Karpas-422 (cell line): Measurements from ENCODE around the gene MYO5C. TPM values are rescaled to one million over a fixed set of nuclear protein-coding genes. Genes with fewer than 3 reads are reported as not detected.
A peak's percentile ranks its signal among the peaks of the same experiment; 100 is the strongest.
"Not testable (repeated sequence)": the region's sequence is repeated elsewhere in the genome, so short reads cannot be mapped to it uniquely, and the experiment has no call there.

Source experiments
- DNase-seq: peaks from one replicate; pipeline ENCODE4 v3.0.0-alpha.2; 2015
- H2AFZ ChIP-seq: fragments of 200-600 bp; sonication (generic); 2 replicates; pipeline ENCODE4 v1.6.1; 2014; ENCODE audit warnings: antibody characterized with exemption, low read length, mixed read lengths
- H3K27ac ChIP-seq: fragments of 200-600 bp; sonication (generic); 2 replicates; pipeline ENCODE4 v1.5.1; 2014; ENCODE audit warnings: mild to moderate bottlenecking, low read length, moderate library complexity
- H3K27me3 ChIP-seq: fragments of 200-600 bp; sonication (generic); 2 replicates; pipeline ENCODE4 v1.6.1; 2014; ENCODE audit warnings: low read length, mixed read lengths
- H3K36me3 ChIP-seq: fragments of 200-600 bp; sonication (generic); 2 replicates; pipeline ENCODE4 v1.6.1; 2014; ENCODE audit warnings: low read length, mixed read lengths; ENCODE audit not compliant: insufficient read depth
- H3K4me1 ChIP-seq: fragments of 200-600 bp; sonication (generic); 2 replicates; pipeline ENCODE4 v1.6.1; 2014; ENCODE audit warnings: mild to moderate bottlenecking, low read length, mixed read lengths
- H3K4me2 ChIP-seq: fragments of 200-600 bp; sonication (generic); 2 replicates; pipeline ENCODE4 v1.6.1; 2014; ENCODE audit warnings: low read length, low read depth, mild to moderate bottlenecking; ENCODE audit not compliant: poor library complexity, severe bottlenecking
- H3K4me3 ChIP-seq: fragments of 200-600 bp; sonication (generic); 2 replicates; pipeline ENCODE4 v1.5.1; 2014; ENCODE audit warnings: mild to moderate bottlenecking, antibody characterized with exemption, low read length, mixed read lengths
- H3K79me2 ChIP-seq: fragments of 200-600 bp; sonication (generic); 2 replicates; pipeline ENCODE4 v1.6.1; 2014; ENCODE audit warnings: mild to moderate bottlenecking, low read length, mixed read lengths
- H3K9ac ChIP-seq: fragments of 200-600 bp; sonication (generic); 2 replicates; pipeline ENCODE4 v1.6.0; 2014; ENCODE audit warnings: low read length
- H3K9me2 ChIP-seq: fragments of 200-600 bp; sonication (generic), shearing (Covaris generic); replicated peaks from 2 replicates; pipeline ENCODE4 v1.6.0; 2014; ENCODE audit warnings: mild to moderate bottlenecking, low read length, moderate library complexity; ENCODE audit not compliant: insufficient read depth
- H3K9me3 ChIP-seq: fragments of 300-700, 200-600 bp; sonication (generic); 2 replicates; pipeline ENCODE4 v1.6.1; 2014; ENCODE audit warnings: low read length, mixed read lengths
- H4K20me1 ChIP-seq: fragments of 200-600 bp; sonication (generic); 2 replicates; pipeline ENCODE4 v1.6.1; 2014; ENCODE audit warnings: mild to moderate bottlenecking, antibody characterized with exemption, low read length, low read depth; ENCODE audit not compliant: insufficient read depth
- total RNA-seq: library from RNA; depleted of rRNA; stranded (reverse); fragments of >200 nt; shearing (Covaris generic); gene quantifications from 2 replicates; pipeline ENCODE4 v1.2.3, GENCODE V29; 2014; ENCODE audit warnings: low replicate concordance

Gene MYO5C
- total RNA-seq, 1 experiment from 2014 or later: 0.22 TPM

GRCh38 chr15:52241489-52241888 lies 54.1 kb downstream of the MYO5C start:
- no peaks in the 10 kb centered on the region for H3K9me2 ChIP-seq
- no peaks in the 10 kb centered on the region for H3K4me1 ChIP-seq
- H2AFZ ChIP-seq: no peak overlapping the region
- H3K79me2 ChIP-seq: no peaks in the 10 kb centered on the region
- DNase-seq: no peak
- no peak overlapping the region for H3K4me2 ChIP-seq
- H3K27me3 ChIP-seq: no peaks in the 10 kb centered on the region
- H3K27ac ChIP-seq: no peak overlapping the region
- H3K4me3 ChIP-seq: no peak overlapping the region
- H4K20me1 ChIP-seq: no peaks in the 10 kb centered on the region
- no peaks in the 10 kb centered on the region for H3K36me3 ChIP-seq
- no peak overlapping the region for H3K9ac ChIP-seq
- no peaks in the 10 kb centered on the region for H3K9me3 ChIP-seq

GRCh38 chr15:52240166-52240565 lies 55.4 kb downstream of the MYO5C start:
- Histone ChIP-seq H3K4me3 (no peak overlapping the region), H3K27me3 (no peaks in the 10 kb centered on the region), H3K9ac (no peak overlapping the region), H3K9me2 (no peaks in the 10 kb centered on the region), H3K4me2 (no peak overlapping the region), H3K4me1 (peaks cover 9% of the 10 kb centered on the region), H2AFZ (no peak overlapping the region), H3K79me2 (no peaks in the 10 kb centered on the region), H3K9me3 (no peaks in the 10 kb centered on the region), H3K36me3 (no peaks in the 10 kb centered on the region), H4K20me1 (no peaks in the 10 kb centered on the region), H3K27ac (no peak overlapping the region)
- no peak for DNase-seq

DNA sequence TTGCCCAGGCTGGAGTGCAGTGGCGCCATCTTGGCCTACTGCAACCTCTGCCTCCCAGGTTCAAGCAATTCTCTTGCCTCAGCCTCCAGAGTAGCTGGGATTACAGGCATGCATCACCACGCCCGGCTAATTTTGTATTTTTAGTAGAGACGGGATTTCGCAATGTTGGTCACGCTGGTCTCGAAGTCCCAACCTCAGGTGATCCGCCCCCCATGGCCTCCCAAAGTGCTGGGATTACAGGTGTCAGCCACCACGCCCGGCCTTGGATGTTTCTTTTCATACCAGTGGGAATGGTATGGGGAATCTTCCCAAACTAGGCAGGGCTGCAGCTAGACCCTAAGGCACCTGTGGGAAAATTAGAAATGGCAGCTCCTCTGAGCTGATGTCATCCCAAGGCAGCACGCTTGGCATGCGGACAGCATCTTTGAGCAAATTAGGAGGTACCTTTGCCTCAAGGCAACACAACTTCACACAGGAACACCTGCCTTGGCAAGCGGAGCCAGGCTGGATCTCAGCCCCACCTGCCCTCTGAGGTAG lies 56.5 kb downstream of the MYO5C start:
- DNase-seq, H3K27me3 ChIP-seq, H3K36me3 ChIP-seq, H2AFZ ChIP-seq, H3K4me3 ChIP-seq, H4K20me1 ChIP-seq, H3K9ac ChIP-seq, H3K4me2 ChIP-seq, H3K79me2 ChIP-seq, H3K27ac ChIP-seq, H3K9me2 ChIP-seq, H3K9me3 ChIP-seq: not testable (repeated sequence)
- peaks cover 20% of the 10 kb centered on the region for H3K4me1 ChIP-seq

DNA sequence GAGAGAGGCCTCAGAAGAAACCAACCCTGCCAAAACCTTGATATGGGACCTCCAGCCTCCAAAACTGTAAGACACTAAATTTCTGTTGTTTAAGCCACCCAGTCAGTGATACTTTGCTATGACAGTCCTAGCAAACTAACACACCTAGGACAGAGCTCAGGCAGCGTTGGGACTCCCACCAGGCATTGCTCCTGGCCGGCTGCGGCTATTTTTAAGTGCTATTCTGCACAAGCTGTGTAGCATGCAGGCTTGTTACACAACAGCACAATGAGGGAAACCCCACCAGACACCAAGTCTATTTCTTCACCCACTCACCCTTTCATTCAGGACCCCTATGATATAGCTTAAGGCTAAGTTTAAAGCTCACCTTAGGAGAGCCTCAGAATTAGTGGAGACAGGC lies 57.5 kb downstream of the MYO5C start:
- Histone ChIP-seq H3K4me2 (no peak overlapping the region), H3K36me3 (no peaks in the 10 kb centered on the region), H3K9me3 (no peaks in the 10 kb centered on the region), H3K79me2 (no peaks in the 10 kb centered on the region), H3K4me3 (no peak overlapping the region), H3K9ac (no peak overlapping the region), H3K9me2 (no peaks in the 10 kb centered on the region), H3K27ac (no peak overlapping the region), H3K4me1 (peaks cover 30% of the 10 kb centered on the region), H3K27me3 (no peaks in the 10 kb centered on the region), H4K20me1 (no peaks in the 10 kb centered on the region), H2AFZ (no peak overlapping the region)
- DNase-seq: no peak

GRCh38 chr15:52236013-52236412 lies 59.6 kb downstream of the MYO5C start:
- Histone ChIP-seq H3K4me2 (no peak overlapping the region), H3K27me3 (no peaks in the 10 kb centered on the region), H3K4me3 (no peak overlapping the region), H3K9ac (no peak overlapping the region), H3K27ac (no peak overlapping the region; the same call in 1 of the 2 replicates), H3K36me3 (no peaks in the 10 kb centered on the region), H3K9me2 (no peaks in the 10 kb centered on the region), H3K4me1 (peaks cover 46% of the 10 kb centered on the region), H3K79me2 (no peaks in the 10 kb centered on the region), H4K20me1 (no peaks in the 10 kb centered on the region), H3K9me3 (no peaks in the 10 kb centered on the region), H2AFZ (no peak overlapping the region)
- DNase-seq: no peak

- H3K4me3 ChIP-seq: peak overlapping the region; percentile 3; the same call in 1 of the 2 replicates
- peak overlapping the region; percentile 38; the same call in 1 of the 2 replicates for H2AFZ ChIP-seq
- H3K9me2 ChIP-seq: no peaks in the 10 kb centered on the region
- no peaks in the 10 kb centered on the region for H3K27me3 ChIP-seq
- no peaks in the 10 kb centered on the region for H4K20me1 ChIP-seq
- H3K4me2 ChIP-seq: peak overlapping the region; percentile 89
- H3K9me3 ChIP-seq: no peaks in the 10 kb centered on the region
- peak; percentile 77 for DNase-seq
- H3K36me3 ChIP-seq: no peaks in the 10 kb centered on the region
- H3K79me2 ChIP-seq: no peaks in the 10 kb centered on the region
- H3K27ac ChIP-seq: peak overlapping the region; percentile 75
- H3K9ac ChIP-seq: peak overlapping the region; percentile 33
- peaks cover 46% of the 10 kb centered on the region for H3K4me1 ChIP-seq
These were observed 60.7 kb downstream of the MYO5C start for GRCh38 chr15:52234596-52235541.

DNA sequence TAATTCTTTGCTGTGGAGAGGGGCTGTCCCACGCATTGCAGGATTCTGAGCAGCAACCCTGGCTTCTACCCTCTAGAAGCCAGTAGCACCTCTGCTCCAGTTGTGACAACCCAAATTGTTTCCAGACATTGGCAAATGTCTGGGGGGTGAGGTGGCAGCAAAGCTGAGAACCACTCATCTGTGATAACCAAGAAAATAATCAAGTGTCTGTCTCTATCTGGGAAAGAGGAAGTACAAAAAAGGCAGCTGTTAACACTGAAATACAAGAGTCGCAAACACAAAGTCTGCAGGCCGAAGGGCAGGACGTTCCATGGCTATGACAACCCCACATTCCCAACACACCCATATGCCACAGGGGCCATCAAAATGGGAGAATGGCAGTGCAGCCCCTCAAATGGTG lies 62.2 kb downstream of the MYO5C start:
- peak overlapping the region; percentile 75 for H3K27ac ChIP-seq
- no peaks in the 10 kb centered on the region for H3K36me3 ChIP-seq
- H3K9me2 ChIP-seq: no peaks in the 10 kb centered on the region
- H3K9ac ChIP-seq: 0 out of 2 replicates have a peak overlapping the region, but pooled peaks have one; percentile 7
- DNase-seq: peak; percentile 85
- peak overlapping the region; percentile 89 for H3K4me2 ChIP-seq
- H3K79me2 ChIP-seq: no peaks in the 10 kb centered on the region
- no peaks in the 10 kb centered on the region for H3K27me3 ChIP-seq
- no peaks in the 10 kb centered on the region for H3K9me3 ChIP-seq
- H2AFZ ChIP-seq: no peak overlapping the region
- peak overlapping the region; percentile 39; the same call in 1 of the 2 replicates for H3K4me3 ChIP-seq
- no peaks in the 10 kb centered on the region for H4K20me1 ChIP-seq
- H3K4me1 ChIP-seq: peaks cover 56% of the 10 kb centered on the region

- DNase-seq: peak; percentile 84
- Histone ChIP-seq H3K27me3 (no peaks in the 10 kb centered on the region), H3K9ac (peak overlapping the region; percentile 46), H3K9me2 (no peaks in the 10 kb centered on the region), H3K4me1 (peaks cover 56% of the 10 kb centered on the region), H3K79me2 (no peaks in the 10 kb centered on the region), H3K36me3 (no peaks in the 10 kb centered on the region), H3K9me3 (no peaks in the 10 kb centered on the region), H2AFZ (no peak overlapping the region), H4K20me1 (no peaks in the 10 kb centered on the region), H3K4me3 (peak overlapping the region; percentile 58), H3K4me2 (peak overlapping the region; percentile 89), H3K27ac (peak overlapping the region; percentile 75)
These were observed 63.3 kb downstream of the MYO5C start for GRCh38 chr15:52232327-52232726.
